GM12878 (cell line): Measurements from ENCODE around the gene ELL2. TPM values are rescaled to one million over a fixed set of nuclear protein-coding genes. Genes with fewer than 3 reads are reported as not detected.

Experiments
- ATAC-seq: fragments of 200-7000 bp; cut with Tn5 transposase; 3 replicates; pipeline ENCODE4 v1.9.1; 2020; ENCODE audit warnings: mild to moderate bottlenecking, moderate library complexity
- BruUV-seq: library from RNA; stranded (reverse); fragments of 400-500 nt; replicated peaks from 2 replicates; lab custom pipeline; 2021; lab: Mats Ljungman, UMichigan
- CTCF ChIA-PET: fragments of 300-600 bp; sonication (Branson Sonifier 250); formaldehyde crosslinking; extraction: SDS; loops from one replicate; lab custom pipeline; 2021; ENCODE audit warnings: inconsistent platforms; lab: Yijun Ruan, JAX
- POLR2A ChIA-PET: fragments of 350-600 bp; formaldehyde crosslinking; extraction: SDS; loops from one replicate; lab custom pipeline; 2021; ENCODE audit warnings: inconsistent platforms; lab: Charles Lee
- RAD21 ChIA-PET: fragments of 300-600 bp; sonication (Branson Sonifier 250); formaldehyde crosslinking; loops from one replicate; lab custom pipeline; 2023; ENCODE audit warnings: antibody characterized with exemption; ENCODE audit not compliant: unreplicated experiment; lab: Charles Lee
- SMC1A ChIA-PET: fragments of 300-600 bp; sonication (Branson Sonifier 250); formaldehyde crosslinking; loops from one replicate; lab custom pipeline; 2023; ENCODE audit not compliant: unreplicated experiment, uncharacterized antibody; lab: Charles Lee
- DNase-seq: peaks from one replicate; pipeline ENCODE4 v3.0.0-alpha.2; 2011; ENCODE audit warnings: low read depth, low spot score
- FAIRE-seq: peaks from 3 replicates; lab custom pipeline; 2011; peaks lifted over from hg19 to GRCh38; lab: Jason Lieb, UNC
- H2AFZ ChIP-seq: 2 replicates; pipeline ENCODE4 v1.6.0; 2011; ENCODE audit warnings: low read depth, low read length, control low read depth; ENCODE audit not compliant: control insufficient read depth
- H3K27ac ChIP-seq: 2 replicates; pipeline ENCODE4 v1.5.1; 2011; ENCODE audit warnings: control low read depth; ENCODE audit not compliant: control insufficient read depth, insufficient read depth
- H3K27me3 ChIP-seq, 2 experiments: replicated peaks in 1 of 2; 2 replicates each; pipeline versions ENCODE4 v1.6.0 to v1.6.1; 2011; ENCODE audit warnings: low read length in 1 of 2; ENCODE audit not compliant: control insufficient read depth in 2 of 2, insufficient read depth in 2 of 2
- H3K36me3 ChIP-seq, 2 experiments: 2 replicates each; pipeline ENCODE4 v1.5.1; 2011; ENCODE audit warnings: low read length in 1 of 2; ENCODE audit not compliant: control insufficient read depth in 2 of 2, insufficient read depth in 2 of 2
- H3K4me1 ChIP-seq: 2 replicates; pipeline ENCODE4 v1.6.1; 2011; ENCODE audit warnings: mild to moderate bottlenecking, low read length, moderate library complexity, mixed read lengths; ENCODE audit not compliant: control insufficient read depth, insufficient read depth
- H3K4me2 ChIP-seq: 2 replicates; pipeline ENCODE4 v1.6.0; 2011; ENCODE audit warnings: control low read depth; ENCODE audit not compliant: control insufficient read depth, insufficient read depth
- H3K4me3 ChIP-seq: fragments of 200-600 bp; sonication (generic); 2 replicates; pipeline ENCODE4 v1.5.1; 2016
- H3K79me2 ChIP-seq: 2 replicates; pipeline ENCODE4 v1.6.0; 2011; ENCODE audit warnings: low read length; ENCODE audit not compliant: control insufficient read depth, insufficient read depth
- H3K9ac ChIP-seq: 2 replicates; pipeline ENCODE4 v1.8.0; 2011; ENCODE audit warnings: low read length, control low read depth, mixed read lengths; ENCODE audit not compliant: control insufficient read depth, insufficient read depth
- H3K9me3 ChIP-seq: replicated peaks from 3 replicates; pipeline ENCODE4 v1.5.1; 2011; ENCODE audit warnings: mild to moderate bottlenecking, low read length; ENCODE audit not compliant: control insufficient read depth, insufficient read depth
- H4K20me1 ChIP-seq: 2 replicates; pipeline ENCODE4 v1.6.0; 2011; ENCODE audit not compliant: control insufficient read depth, insufficient read depth
- BRCA1 ChIP-seq: IDR thresholded peaks from 2 replicates; pipeline ENCODE4 v1.6.1; 2011; ENCODE audit warnings: low read depth, low read length, improper control_type of control experiment
- JUND ChIP-seq: IDR thresholded peaks from 2 replicates; pipeline ENCODE4 v1.6.1; 2012; ENCODE audit warnings: low read depth, mild to moderate bottlenecking, low read length, improper control_type of control experiment, moderate library complexity
- NFIC ChIP-seq: IDR thresholded peaks from 2 replicates; pipeline ENCODE4 v1.6.1; 2012; ENCODE audit warnings: low read depth, mild to moderate bottlenecking, inconsistent platforms, low read length, moderate library complexity
- NFYB ChIP-seq: IDR thresholded peaks from 2 replicates; pipeline ENCODE4 v1.6.1; 2011; ENCODE audit warnings: low read depth, mild to moderate bottlenecking, low read length, improper control_type of control experiment, moderate library complexity; ENCODE audit not compliant: insufficient read depth
- SUPT20H ChIP-seq: IDR thresholded peaks from 2 replicates; pipeline ENCODE4 v1.6.1; 2011; ENCODE audit warnings: low read depth, mild to moderate bottlenecking, low read length, moderate library complexity, borderline replicate concordance; ENCODE audit not compliant: control insufficient read depth
- TAF1 ChIP-seq: IDR thresholded peaks from 2 replicates; pipeline ENCODE4 v1.6.1; 2011; ENCODE audit warnings: mild to moderate bottlenecking, low read depth, low read length, borderline replicate concordance
- ZNF687 ChIP-seq: fragments of 450-650 bp; IDR thresholded peaks from 2 replicates; pipeline ENCODE4 v1.6.1; 2017; ENCODE audit warnings: mild to moderate bottlenecking, moderate library complexity
- WGBS: methylation state at CpG from one replicate; pipeline ENCODE4 v1.1.6; 2016; ENCODE audit warnings: low lambda C conversion rate; ENCODE audit not compliant: insufficient replicate concordance, insufficient coverage; ENCODE audit errors: missing lambda C conversion rate; 5-methylcytosine and 5-hydroxymethylcytosine counted together
- in situ Hi-C: fragments of 300-500 bp; cut with MboI; formaldehyde crosslinking; loops from 9 replicates; pipeline ENCODE4 v1.14.3; 2018; ENCODE audit warnings: mixed read lengths
- intact Hi-C: fragments of 100-400 bp; cut with micrococcal nuclease; formaldehyde crosslinking; loops from one replicate; pipeline ENCODE4 v1.14.2; 2022; ENCODE audit not compliant: unreplicated experiment
- polyA plus RNA-seq, 11 experiments: library from polyadenylated mRNA; depleted of rRNA in 4 of 11; unstranded in 6 of 11; stranded (reverse) in 5 of 11; fragments of >200 nt; fragmentation: Nextera tagmentation in 4 of 11; fragmentation: Illumina TruSeq in 1 of 11; extraction: Ambion mirVana in 4 of 11; extraction: Trizol in 1 of 11; gene quantifications; 1 replicate in 1 of 11; 2 replicates in 10 of 11; pipeline versions ENCODE4 v1.2.1 to v1.2.3, GENCODE V29; 2011 to 2016; ENCODE audit warnings: inconsistent platforms in 2 of 11, missing spikeins in 2 of 11, low read depth in 1 of 11
- total RNA-seq, 4 experiments: library from RNA; depleted of rRNA in 3 of 4; stranded (reverse); fragments of >200 nt in 3 of 4; fragmentation: Illumina TruSeq in 1 of 4; extraction: Trizol in 1 of 4; gene quantifications; 2 replicates each; pipeline versions ENCODE4 v1.2.1 to v1.2.3, GENCODE V29; 2013 to 2021

The ELL2 gene
- total and polyA plus RNA-seq, 10 of the 15 experiments (the other 5 are each of a cell fraction or from before 2014, with no cell fraction given): 24.2 to 91.4 (median 57.4) TPM

DNA sequence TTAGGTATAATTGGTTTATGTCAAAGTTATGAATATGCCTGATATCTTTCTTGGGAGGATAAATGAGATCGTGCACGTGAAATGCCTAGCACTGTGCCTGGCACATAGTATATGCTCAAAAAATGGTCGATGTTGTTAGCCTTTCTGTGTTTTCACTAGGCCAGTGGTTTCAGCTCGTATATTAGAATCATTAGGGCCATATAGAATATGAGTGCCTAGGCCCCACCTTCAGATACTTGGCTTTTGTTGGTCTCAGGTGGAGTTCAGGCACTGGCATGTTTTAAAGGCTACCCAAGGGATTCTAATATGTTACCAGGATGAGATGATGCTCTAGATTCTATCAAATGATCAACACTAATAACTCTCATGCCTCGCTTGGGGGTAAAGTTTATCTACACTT lies 56.8 kb downstream of the ELL2 start:
- no peak overlapping the region for H3K4me3 ChIP-seq
- no peak overlapping the region for H2AFZ ChIP-seq
- ChIA-PET POLR2A (interaction anchor here (1.0 to 1.6 kb wide), 3 partner anchors 12 to 35 kb away, joined by 3 to 5 read pairs (median 4); no protein-coding TSS in a partner anchor), RAD21 (interaction anchor here (0.8 to 2.1 kb wide), 3 partner anchors 20 to 45 kb away, joined by 3 to 6 read pairs (median 4); no protein-coding TSS in a partner anchor), SMC1A (interaction anchor here (0.5 to 6.9 kb wide), 14 partner anchors 9 to 432 kb away, joined by 3 to 55 read pairs (median 4); no protein-coding TSS in a partner anchor), CTCF (interaction anchor here (1.0 to 1.8 kb wide), 6 partner anchors 9 to 432 kb away, joined by 3 to 7 read pairs (median 4); no protein-coding TSS in a partner anchor)
- 97% methylated on average over 5 of the region's 5 CpGs for WGBS
- in situ Hi-C loops (no loop called here), intact Hi-C loops (no loop called here)
- peaks cover 11% of the 10 kb centered on the region for H3K4me1 ChIP-seq
- H4K20me1 ChIP-seq: no peaks in the 10 kb centered on the region
- no peak for ATAC-seq
- FAIRE-seq: no peak
- no peak for TF ChIP-seq SUPT20H
- no peak for TF ChIP-seq ZNF687
- no peak for TF ChIP-seq TAF1
- no peak for TF ChIP-seq NFIC
- TF ChIP-seq BRCA1: no peak
- TF ChIP-seq JUND: no peak
- no peak for TF ChIP-seq NFYB
- peaks cover 2% of the 10 kb centered on the region for H3K79me2 ChIP-seq
- no peak overlapping the region for H3K27ac ChIP-seq
- DNase-seq: no peak
- H3K36me3 ChIP-seq: peaks cover 4 to 13% of the 10 kb centered on the region in 2 experiments; a peak in 3 of 4 replicates
- no peaks in the 10 kb centered on the region; the same call in 2 of the 3 replicates for H3K9me3 ChIP-seq
- H3K27me3 ChIP-seq: no peaks in the 10 kb centered on the region
- H3K9ac ChIP-seq: no peak overlapping the region
- no TSS peak for BruUV-seq
- H3K4me2 ChIP-seq: no peak overlapping the region
